HepG2 (cell line): ENCODE measurements around the gene GLRA1. TPM values are rescaled to one million over a fixed set of nuclear protein-coding genes. Genes with fewer than 3 reads are reported as not detected.

ENCODE experiments used
- ATAC-seq: fragments of 200-7000 bp; cut with Tn5 transposase; 3 replicates; pipeline ENCODE4 v1.9.1; 2020; ENCODE audit warnings: mild to moderate bottlenecking, moderate library complexity
- BruUV-seq: library from RNA; stranded (reverse); fragments of 400-500 nt; replicated peaks from 2 replicates; lab custom pipeline; 2021; lab: Mats Ljungman, UMichigan
- CTCF ChIA-PET: fragments of 300-600 bp; formaldehyde crosslinking; extraction: SDS; loops from one replicate; lab custom pipeline; 2021; ENCODE audit warnings: low total read pairs, inconsistent platforms, low intra/inter-chr PET ratio; lab: Yijun Ruan, JAX
- POLR2A ChIA-PET: fragments of 350-600 bp; sonication (Branson Sonifier 250); formaldehyde crosslinking; loops from one replicate; lab custom pipeline; 2020; ENCODE audit warnings: antibody characterized with exemption, inconsistent platforms; lab: Yijun Ruan, JAX
- DNase-seq: peaks from one replicate; pipeline ENCODE4 v3.0.0-alpha.2; 2015; ENCODE audit warnings: low spot score
- FAIRE-seq: peaks from 3 replicates; lab custom pipeline; 2011; peaks lifted over from hg19 to GRCh38; lab: Jason Lieb, UNC
- H2AFZ ChIP-seq: one replicate; pipeline ENCODE4 v1.6.1; 2011; ENCODE audit warnings: low read length, inconsistent platforms
- H3K27ac ChIP-seq: fragments of 300-600 bp; 3 replicates; pipeline ENCODE4 v1.8.0; 2011; ENCODE audit warnings: mixed run types, mild to moderate bottlenecking, mixed read lengths, low read length, inconsistent platforms; ENCODE audit not compliant: insufficient read depth; ENCODE audit errors: extremely low read length
- H3K27me3 ChIP-seq, 2 experiments: fragments of 200-600 bp in 1 of 2; 2 replicates in 1 of 2; 3 replicates in 1 of 2; pipeline versions ENCODE4 v1.6.0 to v1.8.0; 2011; ENCODE audit warnings: low read length in 2 of 2, mild to moderate bottlenecking in 2 of 2, moderate library complexity in 2 of 2, inconsistent platforms in 1 of 2; ENCODE audit not compliant: insufficient read depth in 2 of 2, control insufficient read depth in 1 of 2
- H3K36me3 ChIP-seq, 2 experiments: fragments of 200-600 bp in 1 of 2; replicated peaks in 1 of 2; 2 replicates in 1 of 2; 3 replicates in 1 of 2; pipeline versions ENCODE4 v1.5.1 to v1.8.0; 2011; ENCODE audit warnings: low read length in 2 of 2, inconsistent platforms in 1 of 2; ENCODE audit not compliant: insufficient read depth in 2 of 2, control insufficient read depth in 1 of 2
- H3K4me1 ChIP-seq: 2 replicates; pipeline ENCODE4 v1.5.1; 2012; ENCODE audit warnings: low read length, inconsistent platforms; ENCODE audit not compliant: insufficient read depth
- H3K4me2 ChIP-seq: 2 replicates; pipeline ENCODE4 v1.6.0; 2011; ENCODE audit warnings: low read depth, low read length, inconsistent platforms
- H3K4me3 ChIP-seq, 3 experiments: fragments of 200-600 bp in 1 of 3; sonication (generic), shearing (Covaris generic) in 1 of 3; replicated peaks in 1 of 3; 2 replicates each; pipeline ENCODE4 v1.5.1; 2011 to 2016; ENCODE audit warnings: low read length in 3 of 3, inconsistent platforms in 2 of 3, low read depth in 2 of 3, mild to moderate bottlenecking in 2 of 3, control low read depth in 1 of 3, mixed read lengths in 1 of 3; ENCODE audit not compliant: insufficient read depth in 1 of 3
- H3K79me2 ChIP-seq: one replicate; pipeline ENCODE4 v1.6.1; 2011; ENCODE audit warnings: low read length, inconsistent platforms; ENCODE audit not compliant: insufficient read depth
- H3K9ac ChIP-seq: 2 replicates; pipeline ENCODE4 v1.6.0; 2011; ENCODE audit warnings: mild to moderate bottlenecking, low read depth, low read length, inconsistent platforms; ENCODE audit not compliant: insufficient read depth
- H3K9me3 ChIP-seq: 2 replicates; pipeline ENCODE4 v1.5.1; 2012; ENCODE audit warnings: mild to moderate bottlenecking, low read length
- H4K20me1 ChIP-seq: 2 replicates; pipeline ENCODE4 v1.6.0; 2011; ENCODE audit warnings: inconsistent platforms, mild to moderate bottlenecking, low read length, moderate library complexity; ENCODE audit not compliant: insufficient read depth
- GZF1 ChIP-seq: sonication (generic); formaldehyde crosslinking; IDR thresholded peaks from 2 replicates; pipeline ENCODE4 v1.5.1; 2020; ENCODE audit warnings: mild to moderate bottlenecking, missing genetic modification reagents
- HCFC1 ChIP-seq: fragments of 150-350 bp; IDR thresholded peaks from 2 replicates; pipeline ENCODE4 v1.6.1; 2014; ENCODE audit warnings: low read depth, low read length
- HDAC1 ChIP-seq: sonication (generic); formaldehyde crosslinking; IDR thresholded peaks from 2 replicates; pipeline ENCODE4 v1.5.1; 2020; ENCODE audit warnings: mild to moderate bottlenecking, missing genetic modification reagents
- KMT2B ChIP-seq: IDR thresholded peaks from 2 replicates; pipeline ENCODE4 v1.6.1; 2016; ENCODE audit warnings: missing genetic modification reagents, missing compliant biosample characterization
- NFIB ChIP-seq: sonication (generic); formaldehyde crosslinking; IDR thresholded peaks from 2 replicates; pipeline ENCODE4 v1.9.0; 2021; ENCODE audit warnings: missing genetic modification reagents, mild to moderate bottlenecking, borderline replicate concordance
- SYNCRIP ChIP-seq: fragments of 200-400 bp; formaldehyde crosslinking; IDR thresholded peaks from 2 replicates; pipeline ENCODE4 v1.6.1; 2018; ENCODE audit warnings: mild to moderate bottlenecking, low read depth, low read length; ENCODE audit not compliant: insufficient read depth
- TBX3 ChIP-seq: fragments of 450-650 bp; IDR thresholded peaks from 2 replicates; pipeline ENCODE4 v1.6.1; 2017; ENCODE audit warnings: antibody characterized with exemption, mild to moderate bottlenecking, inconsistent platforms, borderline replicate concordance
- TGIF2 ChIP-seq: IDR thresholded peaks from 2 replicates; pipeline ENCODE4 v1.6.1; 2016; ENCODE audit warnings: control low read depth, missing compliant biosample characterization
- ZC3H13 ChIP-seq: sonication (generic); formaldehyde crosslinking; IDR thresholded peaks from 2 replicates; pipeline ENCODE4 v1.8.1; 2023; ENCODE audit warnings: mild to moderate bottlenecking, missing genetic modification reagents, moderate library complexity
- ZMYM4 ChIP-seq: sonication (generic); formaldehyde crosslinking; IDR thresholded peaks from 2 replicates; pipeline ENCODE4 v1.8.1; 2023; ENCODE audit warnings: mild to moderate bottlenecking, missing genetic modification reagents
- ZNF24 ChIP-seq: fragments of 450-650 bp; IDR thresholded peaks from 2 replicates; pipeline ENCODE4 v1.6.1; 2017; ENCODE audit warnings: antibody characterized with exemption, mild to moderate bottlenecking
- WGBS: methylation state at CpG from one replicate; pipeline ENCODE4 v1.1.6; 2017; ENCODE audit warnings: low lambda C conversion rate; 5-methylcytosine and 5-hydroxymethylcytosine counted together
- in situ Hi-C: cut with HindIII; loops from 2 replicates; pipeline ENCODE4 v1.10.0; 2017; ENCODE audit warnings: low pct_unique_long_range_greater_than_20kb; ENCODE audit not compliant: extremely low pct_ligation_motif_present
- intact Hi-C: fragments of 100-400 bp; cut with micrococcal nuclease; formaldehyde crosslinking; loops from one replicate; pipeline ENCODE4 v1.10.0; 2022; ENCODE audit not compliant: unreplicated experiment
- polyA plus RNA-seq, 8 experiments: library from polyadenylated mRNA; depleted of rRNA in 3 of 8; stranded (reverse) in 7 of 8; unstranded in 1 of 8; fragments of >200 nt; fragmentation: Illumina TruSeq in 4 of 8; extraction: Trizol in 4 of 8; gene quantifications; 2 replicates each; pipeline versions ENCODE4 v1.2.1 to v1.2.3, GENCODE V29; 2011 to 2016; ENCODE audit warnings: low read depth in 4 of 8, missing spikeins in 1 of 8, mixed read lengths in 1 of 8; ENCODE audit not compliant: insufficient read depth in 1 of 8
- total RNA-seq, 5 experiments: library from RNA; depleted of rRNA; stranded (reverse); fragments of >200 nt; fragmentation: Illumina TruSeq; extraction: Trizol; gene quantifications; 2 replicates each; pipeline ENCODE4 v1.2.3, GENCODE V29; 2016; ENCODE audit warnings: low read depth in 1 of 5
- TF ChIP-seq, protein P1 (sequence below): sonication (generic); formaldehyde crosslinking; conservative IDR thresholded peaks from 2 replicates; pipeline ENCODE4 v1.8.0; 2022; ENCODE audit warnings: mild to moderate bottlenecking, moderate library complexity, missing genetic modification reagents
- TF ChIP-seq, protein P2 (sequence below): sonication (generic); formaldehyde crosslinking; IDR thresholded peaks from 2 replicates; pipeline ENCODE4 v1.4.0; 2020; ENCODE audit warnings: mild to moderate bottlenecking, missing genetic modification reagents

The GLRA1 gene
- total and polyA plus RNA-seq, 2 of the 13 experiments (the other 11 are each of a cell fraction or from before 2014, with no cell fraction given): not detected

DNA sequence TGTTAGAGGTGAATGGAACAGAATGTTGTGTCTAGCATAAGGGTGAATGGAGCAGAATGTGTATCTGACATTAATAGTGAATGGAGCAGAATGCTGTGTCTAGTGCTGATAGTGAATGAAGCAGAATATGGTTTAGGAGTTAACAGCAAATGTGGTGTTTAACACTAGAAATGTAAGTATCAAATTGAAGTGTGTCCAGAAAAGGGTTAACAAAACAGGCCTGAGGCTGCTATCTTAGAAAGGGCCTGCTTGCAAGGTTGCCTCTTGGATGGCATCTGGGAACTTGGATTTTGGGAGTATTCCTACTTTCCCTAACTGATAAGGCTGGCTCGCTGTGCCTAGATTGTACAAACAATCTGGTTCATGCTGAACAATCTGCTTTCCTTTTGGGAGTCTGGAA is 76.8 kb downstream of the GLRA1 start:
- POLR2A ChIA-PET: no interaction called here

More for the DNA sequence above, 76.8 kb downstream of the GLRA1 start:
- H3K9me3 ChIP-seq: no peaks in the 10 kb centered on the region
- DNase-seq: no peak
- H2AFZ ChIP-seq: no peak overlapping the region
- no peaks in the 10 kb centered on the region for H3K27me3 ChIP-seq
- H4K20me1 ChIP-seq: no peaks in the 10 kb centered on the region
- no TSS peak for BruUV-seq
- CTCF ChIA-PET: no interaction called here
- no peak overlapping the region for H3K9ac ChIP-seq
- in situ Hi-C loops: loop anchor here (25.0 kb wide), 1 partner anchor 664 kb away; no protein-coding TSS in a partner anchor
- no peak for ATAC-seq
- 0% methylated on average over 1 of the region's 1 CpG for WGBS
- no peaks in the 10 kb centered on the region for H3K79me2 ChIP-seq
- H3K36me3 ChIP-seq: no peaks in the 10 kb centered on the region
- intact Hi-C loops: no loop called here
- H3K4me2 ChIP-seq: no peak overlapping the region
- TF ChIP-seq ZMYM4 (CRISPR knock-in tag): no peak
- TF ChIP-seq SYNCRIP: no peak
- TF ChIP-seq KMT2B (CRISPR knock-in tag): no peak
- TF ChIP-seq TBX3: no peak
- TF ChIP-seq, protein P1, sequence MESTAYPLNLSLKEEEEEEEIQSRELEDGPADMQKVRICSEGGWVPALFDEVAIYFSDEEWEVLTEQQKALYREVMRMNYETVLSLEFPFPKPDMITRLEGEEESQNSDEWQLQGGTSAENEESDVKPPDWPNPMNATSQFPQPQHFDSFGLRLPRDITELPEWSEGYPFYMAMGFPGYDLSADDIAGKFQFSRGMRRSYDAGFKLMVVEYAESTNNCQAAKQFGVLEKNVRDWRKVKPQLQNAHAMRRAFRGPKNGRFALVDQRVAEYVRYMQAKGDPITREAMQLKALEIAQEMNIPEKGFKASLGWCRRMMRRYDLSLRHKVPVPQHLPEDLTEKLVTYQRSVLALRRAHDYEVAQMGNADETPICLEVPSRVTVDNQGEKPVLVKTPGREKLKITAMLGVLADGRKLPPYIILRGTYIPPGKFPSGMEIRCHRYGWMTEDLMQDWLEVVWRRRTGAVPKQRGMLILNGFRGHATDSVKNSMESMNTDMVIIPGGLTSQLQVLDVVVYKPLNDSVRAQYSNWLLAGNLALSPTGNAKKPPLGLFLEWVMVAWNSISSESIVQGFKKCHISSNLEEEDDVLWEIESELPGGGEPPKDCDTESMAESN: no peak
- TF ChIP-seq ZNF24: no peak
- no peak for TF ChIP-seq ZC3H13 (CRISPR knock-in tag)
- TF ChIP-seq HCFC1: no peak
- TF ChIP-seq GZF1 (CRISPR knock-in tag): no peak
- TF ChIP-seq NFIB (CRISPR knock-in tag): no peak
- no peak for TF ChIP-seq HDAC1 (CRISPR knock-in tag)
- TF ChIP-seq TGIF2: no peak
- TF ChIP-seq, protein P2, sequence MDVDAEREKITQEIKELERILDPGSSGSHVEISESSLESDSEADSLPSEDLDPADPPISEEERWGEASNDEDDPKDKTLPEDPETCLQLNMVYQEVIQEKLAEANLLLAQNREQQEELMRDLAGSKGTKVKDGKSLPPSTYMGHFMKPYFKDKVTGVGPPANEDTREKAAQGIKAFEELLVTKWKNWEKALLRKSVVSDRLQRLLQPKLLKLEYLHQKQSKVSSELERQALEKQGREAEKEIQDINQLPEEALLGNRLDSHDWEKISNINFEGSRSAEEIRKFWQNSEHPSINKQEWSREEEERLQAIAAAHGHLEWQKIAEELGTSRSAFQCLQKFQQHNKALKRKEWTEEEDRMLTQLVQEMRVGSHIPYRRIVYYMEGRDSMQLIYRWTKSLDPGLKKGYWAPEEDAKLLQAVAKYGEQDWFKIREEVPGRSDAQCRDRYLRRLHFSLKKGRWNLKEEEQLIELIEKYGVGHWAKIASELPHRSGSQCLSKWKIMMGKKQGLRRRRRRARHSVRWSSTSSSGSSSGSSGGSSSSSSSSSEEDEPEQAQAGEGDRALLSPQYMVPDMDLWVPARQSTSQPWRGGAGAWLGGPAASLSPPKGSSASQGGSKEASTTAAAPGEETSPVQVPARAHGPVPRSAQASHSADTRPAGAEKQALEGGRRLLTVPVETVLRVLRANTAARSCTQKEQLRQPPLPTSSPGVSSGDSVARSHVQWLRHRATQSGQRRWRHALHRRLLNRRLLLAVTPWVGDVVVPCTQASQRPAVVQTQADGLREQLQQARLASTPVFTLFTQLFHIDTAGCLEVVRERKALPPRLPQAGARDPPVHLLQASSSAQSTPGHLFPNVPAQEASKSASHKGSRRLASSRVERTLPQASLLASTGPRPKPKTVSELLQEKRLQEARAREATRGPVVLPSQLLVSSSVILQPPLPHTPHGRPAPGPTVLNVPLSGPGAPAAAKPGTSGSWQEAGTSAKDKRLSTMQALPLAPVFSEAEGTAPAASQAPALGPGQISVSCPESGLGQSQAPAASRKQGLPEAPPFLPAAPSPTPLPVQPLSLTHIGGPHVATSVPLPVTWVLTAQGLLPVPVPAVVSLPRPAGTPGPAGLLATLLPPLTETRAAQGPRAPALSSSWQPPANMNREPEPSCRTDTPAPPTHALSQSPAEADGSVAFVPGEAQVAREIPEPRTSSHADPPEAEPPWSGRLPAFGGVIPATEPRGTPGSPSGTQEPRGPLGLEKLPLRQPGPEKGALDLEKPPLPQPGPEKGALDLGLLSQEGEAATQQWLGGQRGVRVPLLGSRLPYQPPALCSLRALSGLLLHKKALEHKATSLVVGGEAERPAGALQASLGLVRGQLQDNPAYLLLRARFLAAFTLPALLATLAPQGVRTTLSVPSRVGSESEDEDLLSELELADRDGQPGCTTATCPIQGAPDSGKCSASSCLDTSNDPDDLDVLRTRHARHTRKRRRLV (CRISPR knock-in tag): no peak
- H3K4me3 ChIP-seq: no peak overlapping the region
- no peak overlapping the region for H3K27ac ChIP-seq
- FAIRE-seq: no peak
- no peaks in the 10 kb centered on the region for H3K4me1 ChIP-seq
